Left lobe of liver (tissue), 2 donors: ENCODE results near the gene MFSD6L. TPM values are rescaled to one million over a fixed set of nuclear protein-coding genes. Genes with fewer than 3 reads are reported as not detected.

Experiments
- ATAC-seq: fragments of 200-7000 bp; cut with Tn5 transposase; one replicate; pipeline ENCODE4 v1.9.1; 2020; ENCODE audit warnings: mild to moderate bottlenecking, moderate library complexity
- DNase-seq: peaks from one replicate; pipeline ENCODE4 v3.0.0-alpha.2; 2020; ENCODE audit warnings: low spot score
- total RNA-seq: library from RNA; stranded (reverse); gene quantifications from one replicate; pipeline ENCODE4 v1.2.1, GENCODE V29; 2021
- donor health status: DM: no; HTN: no; CAD: no; lungs with moderate emphysema.
- donor health status: DM: no; HTN: yes; CAD: no.

Gene MFSD6L, protein sequence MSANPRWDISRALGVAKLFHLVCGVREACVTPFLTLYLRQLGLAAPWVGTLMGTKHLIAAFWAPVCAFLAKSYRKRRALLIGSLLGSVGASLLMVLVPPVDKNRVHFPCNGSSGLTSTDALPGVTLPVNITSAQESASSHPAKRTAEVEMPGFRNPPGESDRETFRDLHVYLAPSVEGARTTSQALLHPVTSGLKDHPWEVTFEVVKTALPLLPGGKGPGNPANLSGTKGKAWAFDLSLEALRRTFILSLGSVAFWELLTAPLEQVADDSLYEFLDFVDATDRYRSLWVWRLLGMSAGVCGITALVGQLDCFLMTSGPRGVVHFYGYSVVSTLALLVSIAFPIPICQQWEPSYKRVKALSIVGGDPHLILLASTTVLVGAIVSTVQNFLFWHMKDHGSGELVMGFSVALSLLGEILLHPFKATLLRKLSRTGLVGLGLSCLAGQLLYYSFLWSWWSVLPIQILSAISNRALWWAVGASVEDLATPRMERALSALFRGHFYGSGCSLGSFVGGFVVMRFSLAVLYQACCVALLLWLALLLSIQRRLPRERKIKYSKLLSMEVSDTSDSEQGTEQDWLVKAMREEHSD
- total RNA-seq, result not detected

DNA sequence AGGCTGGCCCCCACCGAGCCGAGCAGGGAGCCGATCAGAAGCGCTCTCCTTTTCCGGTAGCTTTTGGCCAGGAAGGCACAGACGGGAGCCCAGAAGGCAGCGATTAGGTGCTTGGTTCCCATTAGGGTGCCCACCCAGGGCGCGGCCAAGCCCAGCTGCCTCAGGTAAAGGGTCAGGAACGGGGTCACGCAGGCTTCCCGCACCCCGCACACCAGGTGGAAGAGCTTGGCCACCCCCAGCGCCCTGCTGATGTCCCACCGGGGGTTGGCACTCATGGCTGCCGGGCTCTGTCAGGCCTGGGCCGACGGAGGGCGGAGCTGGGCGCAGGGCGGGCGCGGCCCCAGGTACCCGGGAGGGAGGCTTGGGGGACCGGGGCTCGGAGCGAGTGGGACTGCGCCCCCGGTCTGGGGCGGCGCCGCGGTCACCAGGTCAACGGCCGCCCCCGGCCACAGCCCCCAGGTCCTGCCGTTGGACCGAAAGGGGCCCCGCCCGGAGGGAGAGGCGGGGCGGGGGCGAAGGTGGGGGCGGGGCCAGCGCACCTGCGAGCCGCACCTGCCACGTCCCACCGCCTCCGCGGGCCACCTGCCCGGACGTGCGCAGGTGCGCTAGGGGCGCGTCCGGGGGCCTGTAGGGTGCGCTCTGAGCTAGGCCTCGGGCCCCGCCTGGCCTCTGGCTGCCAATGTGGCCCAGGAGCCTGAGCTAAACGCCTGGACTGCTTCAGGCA is at the start of gene MFSD6L:
TSS of gene MFSD6L (minus strand) at position 520 of the 724 bp plus-strand sequence. CDS start at position 275, 245 bp downstream.
- DNase-seq, result no peak

DNA sequence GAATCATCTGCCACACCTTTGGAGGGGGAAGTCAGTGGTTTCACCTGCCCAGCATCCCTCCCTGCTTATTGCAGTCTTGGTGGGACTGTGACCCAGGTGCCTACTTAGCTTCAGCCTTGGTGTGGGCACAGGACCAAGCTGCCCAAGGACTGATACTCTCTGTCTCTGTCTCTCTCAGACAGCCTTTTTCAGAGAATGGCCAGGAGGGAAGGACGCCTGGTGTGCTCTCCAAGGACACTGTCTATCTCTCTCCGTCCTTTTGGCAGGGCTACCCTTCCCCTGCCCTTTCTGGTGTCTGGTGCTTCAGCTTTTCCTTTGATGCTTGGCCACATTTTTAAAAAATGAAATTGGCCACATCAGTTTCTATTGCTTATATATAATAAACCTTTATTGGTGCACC is 48.7 kb upstream of the MFSD6L start:
- no peak for ATAC-seq
- DNase-seq, result no peak

More for the DNA sequence above, at the start of gene MFSD6L:
- peak; percentile 38 for ATAC-seq

DNA sequence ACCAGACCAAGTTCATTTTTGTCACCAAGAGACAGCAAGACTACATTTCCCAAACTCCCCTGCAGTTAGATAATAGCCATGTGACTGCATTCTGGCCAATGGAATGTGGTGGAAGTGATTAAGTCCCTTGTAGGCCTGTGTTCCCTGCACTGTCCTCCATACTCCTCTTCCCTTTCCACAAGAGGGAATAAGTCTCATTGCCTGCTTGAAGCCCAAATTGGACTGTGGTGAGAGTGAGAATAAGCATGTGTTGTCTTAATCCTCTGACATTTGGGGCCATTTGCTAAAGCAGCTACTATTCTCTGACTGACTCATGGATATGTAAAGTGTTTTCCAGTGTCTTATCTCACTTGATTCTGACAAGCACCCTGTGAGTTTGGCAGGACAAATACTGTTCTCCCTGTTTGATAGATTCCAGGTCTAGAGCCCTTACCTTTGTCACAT is 47.6 kb upstream of the MFSD6L start:
- DNase-seq (no peak), ATAC-seq (peak; percentile 60)

DNA sequence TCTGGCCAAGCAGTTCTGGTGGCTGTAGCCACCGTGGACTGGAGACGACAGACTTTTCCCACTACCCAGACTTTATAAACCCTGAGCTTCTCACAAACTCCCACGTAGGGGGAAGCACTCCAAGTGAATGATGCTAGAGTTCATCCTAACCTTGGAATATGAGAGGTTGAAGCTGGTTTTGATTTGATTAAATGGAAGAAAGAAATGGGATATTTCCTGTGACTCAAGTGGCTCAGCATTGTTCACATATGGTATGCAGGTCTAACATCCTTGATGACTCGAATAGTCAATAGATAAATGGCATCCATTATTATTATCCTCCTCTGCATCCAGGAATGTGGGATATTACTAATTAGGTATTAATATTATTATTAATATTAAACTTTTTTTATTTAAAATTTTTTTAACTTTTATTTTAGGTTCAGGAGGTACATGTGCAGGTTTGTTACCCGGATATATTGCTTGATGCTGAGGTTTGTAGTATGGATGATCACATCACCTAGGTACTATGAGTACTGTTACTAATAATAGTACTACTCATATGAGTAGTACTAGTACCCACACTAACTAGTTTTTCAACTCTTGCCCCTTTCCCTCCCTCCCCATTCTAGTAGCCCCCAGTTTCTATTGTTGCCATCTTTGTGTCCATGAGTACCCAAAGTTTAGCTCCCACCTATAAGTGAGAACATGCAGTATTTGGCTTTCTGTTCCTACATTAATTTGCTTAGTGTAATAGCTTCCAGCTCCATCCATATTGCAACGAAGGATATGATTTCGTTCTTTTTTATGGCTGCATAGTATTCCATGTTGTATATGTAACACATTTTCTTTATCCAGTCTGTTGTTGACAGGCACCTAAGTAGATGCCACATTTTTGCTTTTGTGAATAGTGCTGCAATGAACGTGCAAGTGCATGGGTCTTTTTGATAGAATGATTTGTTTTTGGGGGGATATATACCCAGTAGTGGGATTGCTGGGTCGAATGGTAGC is 45.4 kb upstream of the MFSD6L start:
- DNase-seq, result no peak
- ATAC-seq, result no peak

DNA sequence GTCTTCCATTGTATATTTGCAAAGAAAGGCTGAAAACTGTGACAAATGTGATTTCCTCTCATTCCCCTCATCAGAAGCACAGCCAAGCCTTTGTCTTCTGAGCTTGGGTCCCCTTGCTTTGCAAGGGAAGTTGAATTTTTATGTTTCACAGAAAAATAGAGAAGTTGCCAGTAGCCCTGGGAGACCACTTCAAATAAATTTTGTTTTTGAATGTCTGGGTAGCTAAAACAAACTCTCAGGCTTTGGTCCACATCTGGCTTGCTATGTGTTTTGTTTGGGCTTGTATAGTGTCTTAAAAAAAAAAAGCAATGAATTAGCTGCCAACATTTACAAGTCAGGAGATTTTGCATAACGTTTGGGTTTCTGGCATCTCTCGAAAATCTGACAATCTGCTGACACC is 44.2 kb upstream of the MFSD6L start:
- no peak for ATAC-seq
- DNase-seq, result no peak

DNA sequence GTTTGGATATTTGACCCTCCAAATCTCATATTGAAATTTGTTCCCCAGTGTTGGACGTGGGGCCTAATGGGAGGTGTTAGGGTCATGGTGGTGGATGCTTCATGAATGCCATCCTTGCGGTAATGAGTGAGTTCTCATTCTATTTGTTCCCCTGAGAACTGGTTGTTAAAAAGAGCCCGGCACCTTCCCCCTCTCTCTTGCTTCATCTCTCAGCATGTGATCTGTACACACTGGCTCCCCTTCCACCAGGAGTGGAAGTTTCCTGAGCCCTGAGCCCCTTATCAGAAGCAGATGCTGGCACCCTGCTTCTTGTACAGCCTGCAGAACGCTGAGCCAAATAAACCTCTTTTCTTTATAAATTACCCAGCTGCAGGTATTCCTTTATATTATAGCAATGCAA is 42.7 kb upstream of the MFSD6L start:
- DNase-seq, result no peak
- no peak for ATAC-seq

DNA sequence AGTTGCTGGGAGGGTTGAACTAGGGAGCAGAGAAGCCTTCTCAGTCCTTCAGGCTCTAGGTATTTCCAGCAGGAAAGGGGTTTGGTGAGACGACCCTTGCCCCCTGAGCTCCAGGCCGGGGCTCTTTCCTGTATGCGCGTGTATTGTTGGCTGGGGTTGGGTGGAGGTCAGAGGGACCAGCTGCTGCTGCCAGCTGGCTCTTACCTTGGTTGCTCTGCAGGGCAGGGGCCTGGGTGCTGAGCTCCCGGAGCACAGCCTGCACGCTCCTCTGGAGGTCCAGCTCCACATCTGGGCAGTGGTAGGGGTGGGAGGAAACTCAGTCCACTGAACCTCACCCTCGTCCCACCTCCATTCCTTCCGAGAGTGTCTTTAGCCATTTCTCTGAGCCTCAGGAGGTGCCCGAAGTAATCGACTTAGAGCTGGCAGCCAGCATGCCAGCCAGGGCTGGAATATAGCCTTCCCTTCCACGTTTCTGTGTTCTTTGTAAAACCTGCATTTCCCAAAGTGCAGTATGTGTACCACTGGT is 40.3 kb upstream of the MFSD6L start:
- ATAC-seq (peak; percentile 57), DNase-seq (peak; percentile 46)

DNA sequence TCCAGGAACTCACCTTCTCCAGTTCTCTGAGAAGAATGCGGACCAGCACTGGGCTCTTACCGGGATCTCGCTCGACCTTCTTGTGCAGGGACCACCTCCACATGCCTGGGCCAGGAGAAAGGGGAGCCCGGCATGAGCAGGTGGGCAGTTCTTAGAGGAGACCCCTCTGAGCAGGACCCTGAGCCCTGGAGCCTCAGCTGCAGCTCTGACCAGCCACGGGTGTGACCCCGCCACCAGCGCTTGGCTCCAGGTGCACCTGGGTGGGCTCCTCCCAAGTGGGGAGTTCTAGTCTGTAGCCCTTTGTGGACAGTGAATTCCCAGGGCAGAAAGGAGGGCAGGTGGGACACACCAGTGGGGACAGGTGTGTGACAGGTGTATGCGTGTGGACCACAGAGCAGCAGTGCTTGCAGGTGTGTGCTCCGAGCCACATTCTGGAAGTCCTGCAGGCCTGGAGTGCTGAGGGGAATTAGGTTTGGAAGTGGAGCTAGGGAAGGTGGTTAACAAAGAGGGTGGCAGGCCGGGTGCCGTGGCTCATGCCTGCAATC is 39.5 kb upstream of the MFSD6L start:
- ATAC-seq, result no peak
- DNase-seq, result no peak

DNA sequence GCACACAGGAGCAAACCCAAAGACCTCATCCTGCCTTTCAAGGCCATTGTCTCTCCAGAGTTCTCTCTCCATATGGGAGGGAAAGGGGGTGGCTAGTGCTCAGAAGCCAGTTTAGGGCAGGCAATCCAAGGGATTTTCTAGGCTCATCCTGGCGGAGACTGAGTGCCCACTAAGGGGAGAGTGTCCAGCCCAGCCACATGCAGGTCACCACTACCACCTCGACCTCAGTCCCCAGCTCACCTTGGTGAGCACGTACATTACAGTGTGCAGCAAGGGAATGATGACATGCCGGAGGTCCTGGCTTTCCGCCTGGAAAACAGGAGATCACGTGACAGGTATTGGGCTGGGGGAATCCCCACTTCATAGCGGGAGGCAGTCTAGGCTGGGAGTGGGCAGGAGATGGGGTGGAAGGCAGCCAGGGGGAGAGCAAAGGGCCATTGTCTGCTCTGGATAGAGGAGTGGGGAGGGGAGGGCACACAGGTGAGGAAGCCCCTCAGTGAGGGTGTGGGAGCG is 38.5 kb upstream of the MFSD6L start:
- ATAC-seq (peak; percentile 57), DNase-seq (peak; percentile 46)

DNA sequence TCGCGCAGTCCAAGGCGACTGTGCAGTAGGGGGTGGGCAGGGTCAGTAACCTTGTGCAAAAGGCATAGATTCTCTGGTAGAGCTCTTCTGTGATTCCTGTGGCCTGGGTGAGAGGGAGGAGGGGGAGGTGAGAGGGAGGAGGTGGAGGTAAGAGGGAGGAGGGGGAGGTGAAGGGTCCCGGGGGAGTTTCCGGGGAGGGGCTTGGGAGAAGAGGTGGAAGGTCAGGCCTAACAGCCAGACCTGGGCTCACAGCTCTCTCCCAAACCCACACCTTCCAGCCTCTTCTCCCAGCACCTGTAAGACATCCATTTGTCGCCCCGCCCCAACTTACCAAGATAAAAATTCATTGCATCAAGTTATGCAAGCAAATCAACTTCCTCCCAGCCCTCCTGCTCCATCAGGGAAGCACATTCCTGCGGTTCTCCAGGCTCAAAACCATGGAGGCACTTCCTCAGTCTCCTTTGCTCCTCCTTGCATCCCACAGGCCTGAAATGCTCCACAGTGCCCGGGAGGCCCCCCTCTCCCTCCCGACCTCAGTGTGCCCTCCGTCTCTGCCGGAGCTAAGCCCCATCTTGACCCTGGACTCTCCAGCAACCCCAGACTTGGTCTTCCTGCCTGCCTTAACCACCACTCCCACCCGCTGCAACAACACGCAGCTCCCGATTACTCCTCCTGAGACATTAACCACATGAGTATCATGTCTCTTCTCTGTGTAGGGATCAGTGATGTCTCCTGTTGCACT is 37.8 kb upstream of the MFSD6L start:
- DNase-seq (peak; percentile 29), ATAC-seq (no peak)

DNA sequence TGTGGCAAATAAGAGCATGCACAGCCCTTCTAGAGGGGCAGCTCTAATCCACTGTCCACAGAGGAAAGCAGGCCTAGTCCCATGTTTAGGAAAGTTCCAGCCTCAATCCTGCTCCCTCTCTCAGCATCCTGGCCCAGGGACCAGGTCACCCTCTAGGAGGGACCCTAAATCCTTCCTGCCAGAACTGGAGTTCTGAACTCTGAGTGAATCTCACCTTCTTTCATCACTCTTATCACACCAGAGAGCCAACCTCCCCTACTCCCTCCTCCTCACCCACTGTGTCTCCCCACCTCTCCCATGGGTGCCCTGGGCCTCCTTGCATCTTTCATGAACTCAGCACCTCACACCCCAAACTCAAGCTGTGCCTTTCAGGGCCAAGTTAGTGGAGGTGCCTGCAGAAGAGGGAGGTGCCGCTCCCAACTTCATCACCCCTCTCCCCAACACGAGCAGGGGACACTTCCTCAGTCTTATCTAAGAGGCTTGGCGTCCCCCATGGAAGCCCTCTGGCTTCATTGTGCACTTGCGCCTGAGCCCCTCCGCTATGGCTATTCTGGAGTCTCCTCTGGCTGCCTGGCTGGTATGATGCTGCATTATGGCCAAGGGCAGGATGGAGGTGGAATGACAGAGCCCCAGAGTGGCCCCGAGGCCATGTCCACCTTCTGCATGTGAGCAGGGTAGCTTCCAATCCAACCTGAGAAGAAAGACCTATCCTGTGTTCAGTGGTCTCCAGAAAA is 36.6 kb upstream of the MFSD6L start:
- DNase-seq (peak; percentile 19), ATAC-seq (no peak)

DNA sequence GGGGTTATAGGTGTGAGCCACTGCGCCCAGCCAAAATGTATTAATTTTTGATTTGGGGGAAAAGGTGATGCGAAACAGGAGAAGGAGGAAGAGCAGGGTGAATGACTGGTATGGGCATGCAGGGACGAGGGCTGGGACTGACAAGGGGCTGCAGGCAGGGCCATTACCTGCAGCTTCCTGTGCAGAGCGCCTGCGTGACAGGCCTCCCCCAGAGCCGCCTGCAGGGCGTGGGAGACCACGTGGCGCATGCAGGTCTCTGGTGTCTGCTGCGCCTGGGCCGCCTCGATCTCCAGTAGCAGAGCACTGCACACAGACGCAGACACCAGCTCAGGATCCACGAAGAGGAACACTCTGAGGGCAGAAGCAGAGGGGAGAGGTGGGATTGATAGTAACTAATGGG is 35.9 kb upstream of the MFSD6L start:
- DNase-seq, result no peak
- ATAC-seq, result no peak

DNA sequence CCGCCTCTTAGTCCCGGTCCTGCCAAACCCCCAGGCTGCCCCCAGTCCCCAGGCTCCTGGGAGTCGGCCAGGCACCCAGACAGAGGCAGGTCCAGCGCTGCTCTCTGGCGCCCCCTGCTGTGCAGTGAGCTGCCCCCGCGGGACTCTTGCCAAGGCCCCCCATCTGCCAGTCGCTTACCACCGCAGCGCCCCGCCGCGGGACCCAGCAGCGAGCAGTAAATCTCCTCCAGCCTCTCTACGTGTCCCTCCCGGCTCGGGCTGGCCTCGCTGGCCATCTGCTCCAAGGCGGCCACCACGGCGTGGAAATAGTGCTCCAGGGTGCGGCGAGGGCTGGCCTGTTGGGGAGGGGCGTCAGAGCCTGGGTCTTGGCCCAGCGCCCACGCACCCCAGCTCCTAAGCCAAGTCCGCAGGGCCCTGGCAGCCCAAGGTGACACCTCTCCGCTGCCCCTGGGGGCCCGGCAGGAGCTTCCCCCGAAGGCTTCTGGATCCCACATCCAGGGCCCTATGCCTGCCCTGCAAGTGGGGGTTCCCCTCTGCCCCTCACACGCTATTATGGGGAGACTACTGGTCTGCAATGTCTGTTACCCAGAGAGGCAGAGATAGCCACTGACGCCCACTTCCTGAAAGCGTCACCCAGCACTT is 33.7 kb upstream of the MFSD6L start:
- DNase-seq (no peak), ATAC-seq (no peak)

DNA sequence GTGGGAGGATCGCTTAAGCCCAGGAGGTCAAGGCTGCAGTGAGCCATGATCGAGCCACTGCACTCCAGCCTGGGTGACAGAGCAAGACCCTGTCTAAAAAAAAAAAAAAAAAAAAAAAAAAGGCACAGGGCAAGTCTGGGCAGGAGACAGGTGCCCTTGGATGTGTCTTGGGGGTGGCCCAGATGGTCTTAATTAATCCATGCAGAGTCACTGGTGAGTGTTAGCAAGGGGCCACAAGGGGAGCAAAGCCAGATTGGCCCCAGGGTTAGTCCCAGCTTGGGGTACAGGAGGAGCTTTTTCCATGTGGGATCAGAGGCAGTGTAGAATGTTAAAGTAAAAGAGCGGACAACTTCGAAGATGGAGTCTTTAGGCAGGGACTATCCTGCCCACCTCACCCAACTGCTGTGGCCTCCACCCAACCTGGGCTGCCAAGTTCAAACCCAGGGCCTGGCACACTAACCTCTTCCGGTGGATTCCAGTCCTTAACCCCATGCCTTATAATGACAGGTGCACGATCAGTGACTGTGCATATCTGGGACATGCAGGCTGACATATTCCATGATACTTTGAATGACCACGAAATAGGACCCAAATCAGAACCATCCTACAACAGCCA is 32.2 kb upstream of the MFSD6L start:
- no peak for DNase-seq
- ATAC-seq, result no peak

DNA sequence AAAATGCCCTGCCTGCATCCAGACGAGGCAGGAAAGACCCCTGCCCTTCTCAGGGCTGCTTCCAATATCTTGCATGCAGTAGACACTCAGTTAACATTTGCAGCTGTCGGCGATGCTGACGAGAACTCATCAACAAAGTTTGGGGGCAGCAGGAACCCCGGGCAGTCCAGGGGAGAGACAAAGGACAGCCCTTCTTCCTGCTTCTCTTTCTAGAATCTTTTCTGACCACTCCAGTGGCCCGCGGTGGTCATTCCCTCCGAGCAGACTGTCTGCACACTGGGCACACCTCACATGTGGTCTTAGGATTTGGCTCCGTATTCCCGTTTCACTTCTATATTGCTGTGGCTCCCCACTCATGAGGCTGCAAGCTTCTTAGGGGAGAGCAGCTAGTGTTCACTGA is 31.0 kb upstream of the MFSD6L start:
- no peak for DNase-seq
- no peak for ATAC-seq

DNA sequence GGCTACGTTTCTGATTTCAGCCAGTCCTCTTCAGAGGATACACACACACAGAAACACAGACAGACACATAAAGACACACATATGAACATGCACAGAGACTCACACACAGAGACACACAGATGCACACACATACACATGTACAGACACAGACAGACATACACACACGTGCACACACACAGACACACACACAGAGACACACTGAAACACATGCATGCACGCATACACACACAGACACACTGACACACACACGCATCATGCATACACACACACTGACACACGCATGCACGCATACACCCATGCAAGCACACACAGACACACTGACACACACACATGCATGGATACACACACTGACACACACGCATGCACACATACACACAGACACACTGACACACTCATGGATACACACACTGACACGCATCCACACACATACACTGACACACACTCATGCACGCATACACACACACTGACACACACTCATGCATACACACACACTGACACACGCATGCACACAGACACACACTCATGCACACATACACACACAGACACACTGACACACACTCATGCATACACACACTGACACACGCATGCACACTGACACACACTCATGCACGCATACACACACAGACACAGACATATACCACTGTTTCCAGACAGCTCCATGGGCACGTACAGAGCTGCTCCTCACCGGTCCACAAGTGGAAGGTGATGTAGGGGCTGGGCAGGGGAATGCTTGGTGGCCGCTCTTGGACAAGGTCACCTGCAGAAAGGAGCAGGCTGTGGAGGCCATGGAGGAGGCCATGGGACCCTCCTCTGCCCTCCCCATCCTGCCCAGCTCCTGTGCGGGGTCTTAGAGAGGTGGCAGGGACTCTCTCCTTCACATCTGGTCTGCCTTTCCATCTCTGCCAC is 30.1 kb upstream of the MFSD6L start:
- ATAC-seq, result no peak

DNA sequence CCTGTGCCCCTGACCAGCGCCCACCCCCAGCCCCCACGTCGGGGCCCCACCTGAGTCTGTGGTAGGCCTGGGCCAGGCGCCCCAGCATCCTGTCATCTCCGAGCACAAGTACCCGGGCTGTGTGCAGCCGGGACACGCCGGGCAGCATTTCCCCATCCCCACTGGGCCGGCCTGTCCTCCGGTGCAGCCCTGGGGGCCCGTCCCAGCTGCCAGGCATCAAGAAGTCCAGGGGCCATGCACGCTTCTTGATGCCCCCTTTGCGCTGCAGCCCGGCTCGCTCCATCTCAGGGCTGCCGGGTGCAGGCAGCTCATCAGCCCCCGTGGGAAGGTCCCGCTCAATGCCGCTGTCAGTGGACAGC is 29.3 kb upstream of the MFSD6L start:
- DNase-seq (no peak), ATAC-seq (no peak)

More for the DNA sequence above, 30.1 kb upstream of the MFSD6L start:
- DNase-seq, result no peak
